Smooth muscle cell (in vitro differentiated cells): ENCODE measurements around the gene PABPN1L. TPM values are rescaled to one million over a fixed set of nuclear protein-coding genes. Genes with fewer than 3 reads are reported as not detected.
"Not testable (repeated sequence)": the region's sequence is repeated elsewhere in the genome, so short reads cannot be mapped to it uniquely, and the experiment has no call there.

Source experiments
- DNase-seq: peaks from one replicate; lab custom pipeline; 2025; ENCODE audit not compliant: unreplicated experiment; lab: John Stamatoyannopoulos, UW
- H2AFZ ChIP-seq: fragments of 200-600 bp; sonication (generic); 2 replicates; pipeline ENCODE4 v1.6.0; 2016; ENCODE audit warnings: antibody characterized with exemption, low read depth, mild to moderate bottlenecking
- H3F3A ChIP-seq: fragments of 200-600 bp; sonication (generic); 2 replicates; pipeline ENCODE4 v1.6.0; 2017; ENCODE audit warnings: antibody characterized with exemption, low read depth
- H3K27ac ChIP-seq: fragments of 200-600 bp; sonication (generic); 2 replicates; pipeline ENCODE4 v1.5.1; 2016; ENCODE audit warnings: low read depth, mild to moderate bottlenecking
- H3K27me3 ChIP-seq: fragments of 200-600 bp; sonication (generic); 2 replicates; pipeline ENCODE4 v1.6.1; 2016; ENCODE audit warnings: low read depth, mild to moderate bottlenecking
- H3K36me3 ChIP-seq: fragments of 200-600 bp; sonication (generic); 2 replicates; pipeline ENCODE4 v1.5.1; 2016; ENCODE audit warnings: low read depth
- H3K4me1 ChIP-seq: fragments of 200-600 bp; sonication (generic); 2 replicates; pipeline ENCODE4 v1.5.1; 2016; ENCODE audit warnings: low read depth
- H3K4me2 ChIP-seq: fragments of 200-600 bp; sonication (generic); 2 replicates; pipeline ENCODE4 v1.6.0; 2016; ENCODE audit warnings: mild to moderate bottlenecking
- H3K4me3 ChIP-seq: fragments of 200-600 bp; sonication (generic); 2 replicates; pipeline ENCODE4 v1.5.1; 2016; ENCODE audit warnings: mild to moderate bottlenecking
- H3K79me2 ChIP-seq: fragments of 200-600 bp; sonication (generic); 2 replicates; pipeline ENCODE4 v1.6.0; 2016; ENCODE audit warnings: low read depth, mild to moderate bottlenecking
- H3K9ac ChIP-seq: fragments of 200-600 bp; sonication (generic); 2 replicates; pipeline ENCODE4 v1.6.0; 2016; ENCODE audit warnings: low read depth
- H3K9me3 ChIP-seq: fragments of 200-600 bp; sonication (generic); replicated peaks from 2 replicates; pipeline ENCODE4 v1.5.1; 2016; ENCODE audit warnings: low read depth
- H4K20me1 ChIP-seq: fragments of 200-600 bp; sonication (generic); 2 replicates; pipeline ENCODE4 v1.6.0; 2016; ENCODE audit warnings: low read depth
- CTCF ChIP-seq: fragments of 200-600 bp; sonication (generic); IDR thresholded peaks from 2 replicates; pipeline ENCODE4 v1.5.1; 2017; ENCODE audit warnings: borderline replicate concordance, mild to moderate bottlenecking, antibody characterized with exemption; ENCODE audit not compliant: insufficient read depth, poor library complexity, severe bottlenecking
- WGBS: methylation state at CpG from one replicate; pipeline ENCODE4 v1.1.7; 2016; ENCODE audit warnings: low lambda C conversion rate; 5-methylcytosine and 5-hydroxymethylcytosine counted together
- polyA plus RNA-seq: library from polyadenylated mRNA; unstranded; fragments of >200 nt; fragmentation: Nextera tagmentation; extraction: Ambion mirVana; gene quantifications from 2 replicates; pipeline ENCODE4 v1.2.1, GENCODE V29; 2016
- total RNA-seq: library from RNA; depleted of rRNA; stranded (reverse); fragments of >200 nt; gene quantifications from 2 replicates; pipeline ENCODE4 v1.2.3, GENCODE V29; 2014

PABPN1L gene
- total and polyA plus RNA-seq, 2 experiments from 2014 or later: not detected

DNA sequence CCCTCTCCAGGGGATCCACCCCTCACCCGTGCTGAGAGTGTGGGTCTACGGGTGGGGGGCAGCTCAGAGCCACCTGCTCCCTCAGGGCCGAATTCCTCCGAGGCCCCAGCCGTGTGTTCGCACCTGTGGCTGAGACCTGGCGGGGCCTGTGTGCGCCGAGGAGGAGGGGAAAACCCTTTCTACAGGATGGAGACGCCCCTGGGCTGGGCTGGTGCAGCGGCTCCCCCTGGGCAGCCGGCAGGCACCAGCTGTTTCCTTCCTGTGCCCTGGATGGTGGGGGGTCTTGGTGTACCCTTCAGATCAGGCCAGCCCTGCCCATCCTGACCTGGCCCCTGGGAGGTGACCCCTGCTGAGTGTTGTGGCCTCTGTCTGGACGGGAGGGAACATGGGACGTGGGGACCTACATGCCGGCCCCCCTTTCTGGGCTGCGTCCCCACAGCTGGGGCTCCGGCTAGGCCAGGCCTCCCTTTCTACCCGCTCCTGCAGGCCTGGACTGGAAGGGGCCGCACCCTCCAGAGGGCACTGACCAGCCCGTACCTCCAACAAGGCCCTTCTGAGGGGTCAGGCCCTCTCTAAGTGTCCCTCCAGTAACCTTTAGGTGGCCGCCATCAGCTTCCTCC is 28.3 kb upstream of the PABPN1L start:
- Histone ChIP-seq H3K27me3 (no peaks in the 10 kb centered on the region), H4K20me1 (no peaks in the 10 kb centered on the region), H3K79me2 (no peaks in the 10 kb centered on the region), H3K4me1 (no peaks in the 10 kb centered on the region), H3K9ac (no peak overlapping the region), H3K27ac (no peak overlapping the region), H3K4me2 (no peak overlapping the region), H3K9me3 (no peaks in the 10 kb centered on the region), H3F3A (no peaks in the 10 kb centered on the region), H3K4me3 (no peak overlapping the region), H2AFZ (no peak overlapping the region), H3K36me3 (no peaks in the 10 kb centered on the region)
- no peak for DNase-seq
- no peak for TF ChIP-seq CTCF
- 91% methylated on average over 21 of the region's 21 CpGs for WGBS

GRCh38 chr16:88894266-88894665 is 27.8 kb upstream of the PABPN1L start:
- not testable (repeated sequence) for H3K4me2 ChIP-seq, H3K27me3 ChIP-seq, H4K20me1 ChIP-seq, H3K79me2 ChIP-seq, H3F3A ChIP-seq, H3K36me3 ChIP-seq, H3K4me3 ChIP-seq, H3K9ac ChIP-seq, DNase-seq, H3K27ac ChIP-seq, H2AFZ ChIP-seq, H3K4me1 ChIP-seq, H3K9me3 ChIP-seq
- WGBS: 96% methylated on average over 4 of the region's 6 CpGs

DNA sequence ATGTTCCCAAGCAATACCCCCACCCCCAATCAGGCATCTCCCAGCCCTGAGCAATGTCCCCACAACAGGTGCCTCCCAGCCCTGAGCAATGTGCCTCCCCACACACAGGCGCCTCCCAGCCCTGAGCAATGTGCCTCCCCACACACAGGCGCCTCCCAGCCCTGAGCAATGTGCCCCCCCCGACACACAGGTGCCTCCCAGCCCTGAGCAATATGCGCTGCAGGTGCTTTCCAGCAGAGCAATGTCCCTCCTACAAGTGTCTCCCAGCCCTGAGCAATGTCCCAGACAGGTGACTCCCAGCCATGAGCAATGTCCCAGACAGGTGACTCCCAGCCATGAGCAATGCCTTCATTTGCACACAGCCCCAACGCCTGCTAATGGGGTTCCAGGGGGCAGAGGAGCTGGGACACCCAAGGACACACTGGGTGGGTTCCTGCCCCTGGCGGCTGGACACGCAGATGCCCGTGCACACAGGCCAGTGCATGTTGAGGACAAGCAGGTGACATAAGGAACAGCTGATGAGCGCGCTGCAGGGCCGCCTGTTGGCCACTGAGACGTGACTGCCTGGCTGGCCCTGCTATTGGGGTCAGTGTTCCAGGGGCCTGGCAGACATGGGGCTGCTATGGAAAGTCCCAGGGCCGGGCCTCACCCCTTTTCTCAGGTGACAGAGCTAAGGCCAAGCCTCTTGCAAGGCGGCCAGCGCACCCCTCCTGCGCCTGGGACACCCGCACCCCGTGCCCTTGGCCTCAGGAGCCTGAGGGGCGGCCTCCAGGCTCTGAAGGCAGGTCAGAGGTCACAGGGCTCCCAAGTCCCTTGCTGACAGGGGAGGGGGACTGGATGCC is 26.9 kb upstream of the PABPN1L start:
- no peaks in the 10 kb centered on the region for H3K9me3 ChIP-seq
- no peaks in the 10 kb centered on the region for H3K27me3 ChIP-seq
- no peak for TF ChIP-seq CTCF
- no peaks in the 10 kb centered on the region for H3K36me3 ChIP-seq
- H3K9ac ChIP-seq: no peak overlapping the region
- no peaks in the 10 kb centered on the region for H3F3A ChIP-seq
- H3K4me1 ChIP-seq: no peaks in the 10 kb centered on the region
- no peaks in the 10 kb centered on the region for H3K79me2 ChIP-seq
- no peak overlapping the region for H2AFZ ChIP-seq
- no peaks in the 10 kb centered on the region for H4K20me1 ChIP-seq
- DNase-seq: no peak
- H3K4me2 ChIP-seq: no peak overlapping the region
- H3K27ac ChIP-seq: no peak overlapping the region
- WGBS: 87% methylated on average over 19 of the region's 19 CpGs
- H3K4me3 ChIP-seq: no peak overlapping the region

- Histone ChIP-seq H3K79me2 (no peaks in the 10 kb centered on the region), H2AFZ (no peak overlapping the region), H3K27ac (no peak overlapping the region), H3K27me3 (no peaks in the 10 kb centered on the region), H3K4me1 (no peaks in the 10 kb centered on the region), H3F3A (no peaks in the 10 kb centered on the region), H3K4me2 (no peak overlapping the region), H4K20me1 (no peaks in the 10 kb centered on the region), H3K9ac (no peak overlapping the region), H3K36me3 (no peaks in the 10 kb centered on the region), H3K9me3 (no peaks in the 10 kb centered on the region), H3K4me3 (no peak overlapping the region)
- WGBS: 94% methylated on average over 20 of the region's 20 CpGs
- TF ChIP-seq CTCF: no peak
- DNase-seq: no peak
These were observed 25.6 kb upstream of the PABPN1L start for GRCh38 chr16:88892065-88892464.
